Muscle of leg (tissue), 11 donors: ENCODE results near the gene AGAP1. TPM values are rescaled to one million over a fixed set of nuclear protein-coding genes. Genes with fewer than 3 reads are reported as not detected.
"Not testable (repeated sequence)": the region's sequence is repeated elsewhere in the genome, so short reads cannot be mapped to it uniquely, and the experiment has no call there.

Experiments
- DNase-seq: peaks from one replicate; pipeline ENCODE4 v3.0.0; 2013
- H3K27ac ChIP-seq: one replicate; pipeline ENCODE4 v1.5.1; 2013; ENCODE audit warnings: mild to moderate bottlenecking, low read length, control low read depth
- H3K27me3 ChIP-seq: one replicate; pipeline ENCODE4 v1.6.1; 2013; ENCODE audit warnings: low read length; ENCODE audit not compliant: control insufficient read depth, insufficient read depth
- H3K36me3 ChIP-seq: one replicate; pipeline ENCODE4 v1.6.1; 2013; ENCODE audit warnings: low read length; ENCODE audit not compliant: control insufficient read depth, insufficient read depth
- H3K4me1 ChIP-seq: one replicate; pipeline ENCODE4 v1.6.1; 2013; ENCODE audit warnings: low read length; ENCODE audit not compliant: control insufficient read depth, insufficient read depth
- H3K4me3 ChIP-seq: one replicate; pipeline ENCODE4 v1.5.1; 2013; ENCODE audit warnings: low read length, control low read depth
- H3K9me3 ChIP-seq: replicated peaks from 2 replicates; pipeline ENCODE4 v1.6.1; 2013; ENCODE audit warnings: low read depth, low read length; ENCODE audit not compliant: control insufficient read depth
- WGBS: methylation state at CpG from one replicate; pipeline ENCODE4 v1.1.5; 2013; ENCODE audit warnings: missing lambda C conversion rate; ENCODE audit not compliant: insufficient coverage; 5-methylcytosine and 5-hydroxymethylcytosine counted together
- polyA plus RNA-seq, 8 donors: library from polyadenylated mRNA; unstranded; fragments of 120-200 nt; gene quantifications; one replicate each; pipeline versions ENCODE4 v1.2.1 to v1.2.3, GENCODE V29; 2013; ENCODE audit warnings: inconsistent platforms in 1 of 8, low replicate concordance in 1 of 8; ENCODE audit not compliant: insufficient read length in 8 of 8, insufficient read depth in 1 of 8
- total RNA-seq: library from RNA; stranded (reverse); fragments of 120-200 nt; gene quantifications from one replicate; pipeline ENCODE4 v1.2.4, GENCODE V29; 2013

AGAP1 gene
- total and polyA plus RNA-seq, 9 donors = 19.1 to 32.0 (median 26.8) TPM

DNA sequence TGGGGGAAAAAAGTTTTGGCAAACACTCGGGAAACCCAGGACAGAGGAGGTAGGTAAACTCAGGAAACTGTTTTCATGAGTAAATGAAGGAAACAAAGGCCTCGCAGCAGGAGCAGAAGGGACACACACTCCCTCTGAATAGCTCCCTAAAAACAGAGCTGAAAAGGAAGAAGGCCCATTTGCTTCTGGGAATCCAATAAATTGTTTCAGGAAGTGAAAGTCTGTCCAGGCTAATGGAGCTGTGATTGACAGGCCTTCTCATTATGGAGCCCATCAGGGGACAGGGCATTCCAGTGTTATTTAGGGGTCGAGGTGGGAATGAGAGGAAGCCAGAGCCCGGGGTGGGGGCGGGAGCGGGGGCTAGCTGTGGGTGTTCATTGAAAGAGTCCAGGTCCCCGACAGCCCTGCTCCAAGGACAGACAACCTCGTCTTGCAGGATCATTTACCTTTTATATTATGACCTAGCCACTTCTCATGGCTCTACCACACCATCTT, 593.2 kb downstream of the AGAP1 start:
- Histone ChIP-seq H3K27ac (no peak overlapping the region), H3K27me3 (no peaks in the 10 kb centered on the region)

GRCh38 chr2:236088368-236089057, 594.7 kb downstream of the AGAP1 start:
- Histone ChIP-seq H3K9me3 (no peaks in the 10 kb centered on the region), H3K27ac (no peak overlapping the region), H3K27me3 (no peaks in the 10 kb centered on the region), H3K4me1 (no peaks in the 10 kb centered on the region), H3K36me3 (no peaks in the 10 kb centered on the region), H3K4me3 (no peak overlapping the region)
- no peak for DNase-seq
- WGBS = 60% methylated on average over 1 of the region's 8 CpGs

More for the DNA sequence above, 593.2 kb downstream of the AGAP1 start:
- Histone ChIP-seq H3K9me3 (no peaks in the 10 kb centered on the region), H3K4me3 (no peak overlapping the region), H3K4me1 (no peaks in the 10 kb centered on the region), H3K36me3 (no peaks in the 10 kb centered on the region)
- WGBS = no CpG with 5 or more reads among the region's 8 CpGs
- no peak for DNase-seq

- Histone ChIP-seq H3K36me3 (no peaks in the 10 kb centered on the region), H3K9me3 (no peaks in the 10 kb centered on the region), H3K4me3 (no peak overlapping the region), H3K27me3 (no peaks in the 10 kb centered on the region), H3K4me1 (no peaks in the 10 kb centered on the region), H3K27ac (no peak overlapping the region)
- no peak for DNase-seq
- 89% methylated on average over 8 of the region's 12 CpGs for WGBS
These were observed 595.6 kb downstream of the AGAP1 start for GRCh38 chr2:236089271-236090026.

GRCh38 chr2:236090027-236090382, 596.2 kb downstream of the AGAP1 start:
- no peak for DNase-seq
- WGBS = no CpG with 5 or more reads among the region's 9 CpGs
- Histone ChIP-seq H3K4me1 (no peaks in the 10 kb centered on the region), H3K27ac (no peak overlapping the region), H3K9me3 (no peaks in the 10 kb centered on the region), H3K4me3 (no peak overlapping the region), H3K36me3 (no peaks in the 10 kb centered on the region), H3K27me3 (no peaks in the 10 kb centered on the region)

DNA sequence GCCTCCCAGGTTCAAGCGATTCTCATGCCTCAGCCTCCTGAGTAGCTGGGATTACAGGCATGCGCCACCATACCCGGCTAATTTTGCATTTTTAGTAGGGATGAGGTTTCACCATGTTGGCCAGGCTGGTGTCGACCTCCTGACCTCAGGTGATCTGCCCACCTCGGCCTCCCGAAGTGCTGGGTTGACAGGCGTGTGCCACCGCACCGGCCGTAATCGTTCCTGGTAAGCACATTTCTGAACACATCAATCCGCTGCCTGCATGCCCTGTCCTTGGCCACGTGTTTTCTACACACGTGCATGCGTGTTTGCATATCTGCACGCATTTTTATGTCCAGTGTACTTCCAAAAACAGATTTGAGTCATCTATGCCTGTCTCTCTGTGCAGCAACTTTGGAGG, 597.0 kb downstream of the AGAP1 start:
- H3K4me1 ChIP-seq, H3K27ac ChIP-seq, H3K27me3 ChIP-seq, H3K36me3 ChIP-seq, H3K4me3 ChIP-seq, H3K9me3 ChIP-seq, DNase-seq: not testable (repeated sequence)
- WGBS = 90% methylated on average over 16 of the region's 16 CpGs

DNA sequence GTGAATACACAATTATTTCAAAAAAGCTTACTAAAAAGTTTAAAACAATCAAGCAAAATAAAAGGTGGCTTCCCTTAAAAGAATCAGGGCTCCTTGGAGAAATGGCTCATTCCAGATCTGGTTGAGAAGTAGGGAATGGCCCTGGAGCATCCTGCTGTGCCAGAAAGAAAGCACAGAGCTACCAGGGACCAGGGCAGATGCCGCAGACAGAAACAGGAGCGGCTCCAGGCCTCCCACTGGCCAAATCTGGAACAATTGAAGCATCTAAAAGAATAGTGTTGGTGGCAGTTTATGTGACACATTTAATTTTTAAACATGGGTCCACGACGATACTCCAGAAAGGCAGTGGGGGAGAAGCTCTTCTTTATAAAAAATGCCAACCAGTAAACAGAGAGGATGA, 598.9 kb downstream of the AGAP1 start:
- no peak overlapping the region for H3K4me3 ChIP-seq
- 58% methylated on average over 2 of the region's 4 CpGs for WGBS
- no peak for DNase-seq
- H3K27me3 ChIP-seq = no peaks in the 10 kb centered on the region
- no peak overlapping the region for H3K27ac ChIP-seq
- H3K36me3 ChIP-seq = no peaks in the 10 kb centered on the region
- H3K4me1 ChIP-seq = no peaks in the 10 kb centered on the region
- no peaks in the 10 kb centered on the region for H3K9me3 ChIP-seq

DNA sequence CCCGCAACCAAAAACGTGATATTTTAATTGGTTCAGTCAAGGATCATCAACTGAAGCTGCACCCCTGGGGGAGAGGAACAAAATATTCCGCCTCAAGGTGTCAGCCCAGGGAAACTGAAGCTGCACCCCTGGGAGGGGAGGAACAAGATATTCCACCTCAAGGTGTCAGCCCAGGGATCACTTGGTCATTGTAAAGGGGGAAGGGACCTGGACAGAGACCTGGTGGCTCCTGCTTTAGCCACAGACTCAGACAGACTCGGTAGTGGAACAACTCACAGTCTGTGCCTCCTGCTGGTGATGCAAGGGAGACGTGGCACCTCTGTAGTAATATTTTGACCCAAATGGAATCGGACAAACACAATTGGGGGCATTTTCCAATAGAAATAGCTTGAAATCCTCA, 599.3 kb downstream of the AGAP1 start:
- Histone ChIP-seq H3K27ac (no peak overlapping the region), H3K27me3 (no peaks in the 10 kb centered on the region), H3K9me3 (no peaks in the 10 kb centered on the region), H3K4me3 (no peak overlapping the region), H3K36me3 (no peaks in the 10 kb centered on the region), H3K4me1 (no peaks in the 10 kb centered on the region)
- WGBS = 17% methylated on average over 1 of the region's 6 CpGs
- DNase-seq = no peak

DNA sequence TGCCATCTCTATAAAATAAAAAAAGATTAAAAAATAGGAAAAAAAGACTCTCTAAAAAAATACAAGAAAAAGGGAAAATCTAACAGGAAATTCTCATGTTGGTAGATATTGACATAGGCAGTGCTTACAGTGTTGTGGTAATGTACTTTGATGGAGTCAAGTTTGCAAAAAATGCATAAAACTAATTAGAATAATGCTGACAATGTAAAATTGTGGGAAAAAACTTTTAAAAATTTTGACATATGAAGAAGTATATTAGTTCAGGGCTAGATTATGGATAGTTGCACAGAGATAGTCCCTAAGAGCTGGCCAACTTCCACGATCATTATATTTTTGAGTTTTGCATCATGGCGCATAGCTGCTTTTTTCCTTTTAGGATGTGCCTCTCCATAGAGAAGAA, 601.7 kb downstream of the AGAP1 start:
- H3K27ac ChIP-seq = no peak overlapping the region
- no peak for DNase-seq
- no peaks in the 10 kb centered on the region for H3K4me1 ChIP-seq
- no peak overlapping the region for H3K4me3 ChIP-seq
- H3K9me3 ChIP-seq = no peaks in the 10 kb centered on the region
- no peaks in the 10 kb centered on the region for H3K36me3 ChIP-seq
- WGBS = 100% methylated on average over 2 of the region's 2 CpGs
- no peaks in the 10 kb centered on the region for H3K27me3 ChIP-seq

DNA sequence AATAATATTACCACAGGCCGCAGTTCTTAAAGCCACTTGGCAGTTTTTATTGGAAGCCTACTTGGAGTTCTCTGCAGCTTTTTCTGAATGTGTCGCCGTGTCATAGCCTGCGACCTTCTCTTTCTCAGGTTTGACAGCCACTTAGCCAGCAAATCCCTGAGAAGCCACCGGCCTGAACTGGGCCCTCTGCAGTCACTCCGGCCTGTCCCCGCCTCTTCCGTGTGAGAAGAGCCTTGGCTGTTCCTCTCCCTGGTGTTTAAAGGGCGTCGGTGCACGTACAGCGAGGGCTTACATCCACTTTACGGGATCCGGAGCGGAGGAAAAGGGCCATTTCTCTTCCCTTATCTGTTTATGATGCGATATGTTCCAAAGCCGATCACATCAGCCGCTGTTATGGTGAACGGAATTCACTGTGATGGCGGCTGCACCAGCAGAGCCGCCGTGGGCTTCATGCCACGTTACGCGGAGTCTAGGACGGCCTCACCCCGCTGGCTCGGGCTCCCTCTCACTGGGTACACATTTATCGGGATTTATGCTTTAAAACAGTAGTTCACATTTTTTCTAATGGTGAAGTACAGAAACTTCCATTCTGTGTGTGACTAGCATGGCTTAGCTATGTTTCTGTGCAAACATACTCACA, 607.6 kb downstream of the AGAP1 start:
- DNase-seq = no peak
- H3K4me3 ChIP-seq = no peak overlapping the region
- WGBS = 82% methylated on average over 28 of the region's 29 CpGs
- peaks cover 5% of the 10 kb centered on the region for H3K4me1 ChIP-seq
- H3K36me3 ChIP-seq = peaks cover 3% of the 10 kb centered on the region
- no peak overlapping the region for H3K27ac ChIP-seq
- no peaks in the 10 kb centered on the region for H3K27me3 ChIP-seq
- no peaks in the 10 kb centered on the region for H3K9me3 ChIP-seq

DNA sequence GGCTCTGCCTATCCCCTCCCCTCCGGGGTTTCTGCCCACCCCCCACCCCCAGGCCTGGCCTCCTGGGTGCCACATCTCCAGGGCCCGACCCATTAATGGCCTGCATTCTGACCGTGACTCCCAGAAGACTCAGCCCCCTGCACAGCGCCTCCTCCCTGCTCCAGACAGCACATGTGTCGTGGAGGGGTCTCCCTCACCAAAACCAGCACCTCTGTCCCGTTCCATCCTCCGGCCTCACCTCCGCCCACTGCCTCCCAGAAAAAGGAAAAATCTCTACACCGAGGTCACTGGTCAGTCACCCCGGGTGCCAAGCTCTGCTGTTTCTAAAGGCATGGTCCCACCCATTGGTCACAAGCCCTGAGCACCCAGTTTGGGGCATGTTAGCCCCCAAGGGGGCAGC, 609.1 kb downstream of the AGAP1 start:
- no peaks in the 10 kb centered on the region for H3K9me3 ChIP-seq
- H3K4me1 ChIP-seq = peaks cover 19% of the 10 kb centered on the region
- no peak overlapping the region for H3K27ac ChIP-seq
- no peak overlapping the region for H3K4me3 ChIP-seq
- 96% methylated on average over 8 of the region's 10 CpGs for WGBS
- DNase-seq = no peak
- H3K36me3 ChIP-seq = peaks cover 3% of the 10 kb centered on the region
- no peaks in the 10 kb centered on the region for H3K27me3 ChIP-seq
